Activated CD8-positive, alpha-beta memory T cell treated with anti-CD3 and anti-CD28 coated beads, Interleukin-2, amount 10 ng/mL, durations not matched to agents 7 days and 5 days (primary cell): ENCODE data around the gene GFOD1. TPM values are rescaled to one million over a fixed set of nuclear protein-coding genes. Genes with fewer than 3 reads are reported as not detected.

Source experiments
- ATAC-seq: fragments of 150-1000 bp; cut with Tn5 transposase; one replicate; pipeline ENCODE4 v1.10.0; 2021; ENCODE audit warnings: moderate library complexity
- CTCF ChIA-PET: fragments of 350-600 bp; sonication (Branson Sonifier 250); formaldehyde crosslinking; loops from one replicate; lab custom pipeline; 2021; ENCODE audit warnings: antibody characterized with exemption; lab: Charles Lee
- DNase-seq: peaks from one replicate; pipeline ENCODE4 v3.0.0-alpha.2; 2020
- H3K27ac Mint-ChIP-seq: one replicate; pipeline ENCODE4 v1.8.0; 2021; ENCODE audit warnings: mild to moderate bottlenecking, mixed read lengths
- H3K27me3 Mint-ChIP-seq: one replicate; pipeline ENCODE4 v1.8.0; 2021; ENCODE audit warnings: mixed read lengths
- H3K36me3 Mint-ChIP-seq: one replicate; pipeline ENCODE4 v1.8.0; 2021; ENCODE audit warnings: mild to moderate bottlenecking, mixed read lengths
- H3K4me1 Mint-ChIP-seq: one replicate; pipeline ENCODE4 v1.8.0; 2021; ENCODE audit warnings: mixed read lengths
- H3K4me3 Mint-ChIP-seq: one replicate; pipeline ENCODE4 v1.8.0; 2021; ENCODE audit warnings: mild to moderate bottlenecking, moderate library complexity, mixed read lengths
- H3K9me3 Mint-ChIP-seq: one replicate; pipeline ENCODE4 v1.8.0; 2022; ENCODE audit warnings: low read depth, mixed read lengths
- total RNA-seq, 2 experiments: library from RNA; stranded (reverse); gene quantifications; one replicate each; pipeline ENCODE4 v1.2.3, GENCODE V29; 2021

Gene GFOD1
- total RNA-seq, 2 experiments from 2014 or later = 10.6 to 11.6 TPM

DNA sequence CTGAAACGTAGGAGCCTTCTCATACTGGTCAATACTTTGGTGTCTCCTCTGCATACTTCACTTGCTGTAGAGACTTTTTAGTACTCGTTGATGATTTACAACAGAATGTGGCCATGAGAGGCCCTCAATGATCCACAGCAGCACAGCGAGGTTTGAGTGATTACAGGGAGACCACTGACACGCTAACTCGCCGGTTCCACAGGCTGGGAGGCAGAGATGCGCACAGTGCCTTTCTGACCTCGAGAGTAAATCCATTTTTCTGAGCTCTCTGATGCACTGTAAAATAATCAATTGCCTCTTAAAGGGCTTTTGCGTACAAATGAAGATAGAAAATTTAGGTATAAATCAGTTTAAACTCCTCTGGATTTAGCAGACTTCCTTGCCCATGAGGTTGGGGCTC, 102.9 kb downstream of the GFOD1 start:
- CTCF ChIA-PET = interaction anchor here (1.1 to 2.2 kb wide), 8 partner anchors 9 to 190 kb away, joined by 3 to 9 read pairs (median 4); partner anchors contain the start of gene SIRT5
- Mint-ChIP-seq H3K27me3 (no peaks in the 10 kb centered on the region), H3K4me3 (no peak overlapping the region), H3K4me1 (peaks cover 16% of the 10 kb centered on the region), H3K9me3 (peaks cover 2% of the 10 kb centered on the region), H3K27ac (no peak overlapping the region), H3K36me3 (peaks cover 9% of the 10 kb centered on the region)
- DNase-seq = no peak
- no peak for ATAC-seq

DNA sequence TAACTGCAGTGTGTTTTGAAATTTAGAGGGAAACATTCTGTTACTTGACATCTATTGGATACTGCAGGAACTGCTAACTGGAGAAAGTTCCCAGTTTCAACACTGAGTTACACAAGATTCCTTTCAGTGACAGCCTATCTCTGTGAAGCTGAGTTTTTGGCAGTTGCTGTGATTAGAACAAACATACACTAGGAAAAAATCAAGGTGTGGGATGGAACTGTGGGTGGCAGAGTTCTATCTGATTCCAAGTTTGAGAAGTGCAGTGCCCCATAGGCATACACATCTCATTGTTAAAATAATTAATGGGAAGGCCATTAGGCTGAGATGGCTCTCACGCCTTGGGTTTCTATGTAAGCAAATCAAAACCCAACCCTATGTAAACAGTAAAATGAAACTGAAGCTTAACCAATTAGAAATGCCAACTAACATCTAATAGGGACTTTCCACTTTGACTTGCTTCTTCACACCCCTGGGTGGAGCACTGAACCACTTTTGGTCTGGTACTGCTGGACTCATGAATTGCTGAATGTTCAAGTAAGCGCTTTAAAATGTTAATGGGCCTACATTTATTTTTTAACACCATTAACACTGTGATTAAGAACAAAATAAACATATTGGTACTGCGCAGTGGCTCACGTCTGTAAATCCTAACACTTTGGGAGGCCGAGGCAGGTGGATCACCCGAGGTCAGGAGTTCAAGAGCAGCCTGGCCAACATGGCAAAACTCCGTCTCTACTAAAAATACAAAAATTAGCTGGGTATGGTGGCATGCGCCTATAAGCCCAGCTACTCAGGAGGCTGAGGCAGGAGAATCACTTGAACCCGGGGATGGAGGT, 103.9 kb downstream of the GFOD1 start:
- Mint-ChIP-seq H3K4me3 (no peak overlapping the region), H3K9me3 (no peaks in the 10 kb centered on the region), H3K27me3 (no peaks in the 10 kb centered on the region), H3K4me1 (peaks cover 16% of the 10 kb centered on the region), H3K36me3 (peaks cover 5% of the 10 kb centered on the region), H3K27ac (peak overlapping the region; percentile 51)
- DNase-seq (peak; percentile 55), ATAC-seq (peak; percentile 93)
- CTCF ChIA-PET = interaction anchor here (0.6 to 2.2 kb wide), 10 partner anchors 8 to 191 kb away, joined by 3 to 9 read pairs (median 4); partner anchors contain the start of gene SIRT5

DNA sequence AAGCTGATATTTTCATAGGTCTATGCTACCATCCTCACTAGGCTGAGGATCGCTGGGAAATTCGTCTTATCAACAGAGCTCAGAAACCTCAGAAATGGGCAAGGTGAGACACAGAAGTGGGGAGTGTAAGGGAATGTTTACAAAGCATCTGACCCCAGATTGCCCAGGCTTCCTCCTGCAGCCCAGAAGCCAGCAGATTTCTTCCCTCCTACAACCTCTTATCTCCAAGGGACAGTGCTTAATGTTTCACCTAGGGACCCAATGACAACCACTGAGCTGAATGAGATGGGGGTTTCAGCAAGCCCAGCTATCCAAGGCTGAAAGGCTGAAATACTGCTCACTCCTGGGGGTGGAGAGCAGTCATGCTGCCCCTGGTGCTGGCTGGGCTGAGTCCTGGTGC, 106.6 kb downstream of the GFOD1 start:
- CTCF ChIA-PET = interaction anchor here (1.1 to 1.5 kb wide), 4 partner anchors 9 to 48 kb away, joined by 3 to 4 read pairs (median 3); no protein-coding TSS in a partner anchor
- Mint-ChIP-seq H3K4me3 (no peak overlapping the region), H3K27me3 (no peaks in the 10 kb centered on the region), H3K9me3 (no peaks in the 10 kb centered on the region), H3K4me1 (peaks cover 21% of the 10 kb centered on the region), H3K27ac (no peak overlapping the region), H3K36me3 (peaks cover 4% of the 10 kb centered on the region)
- DNase-seq (no peak), ATAC-seq (no peak)

DNA sequence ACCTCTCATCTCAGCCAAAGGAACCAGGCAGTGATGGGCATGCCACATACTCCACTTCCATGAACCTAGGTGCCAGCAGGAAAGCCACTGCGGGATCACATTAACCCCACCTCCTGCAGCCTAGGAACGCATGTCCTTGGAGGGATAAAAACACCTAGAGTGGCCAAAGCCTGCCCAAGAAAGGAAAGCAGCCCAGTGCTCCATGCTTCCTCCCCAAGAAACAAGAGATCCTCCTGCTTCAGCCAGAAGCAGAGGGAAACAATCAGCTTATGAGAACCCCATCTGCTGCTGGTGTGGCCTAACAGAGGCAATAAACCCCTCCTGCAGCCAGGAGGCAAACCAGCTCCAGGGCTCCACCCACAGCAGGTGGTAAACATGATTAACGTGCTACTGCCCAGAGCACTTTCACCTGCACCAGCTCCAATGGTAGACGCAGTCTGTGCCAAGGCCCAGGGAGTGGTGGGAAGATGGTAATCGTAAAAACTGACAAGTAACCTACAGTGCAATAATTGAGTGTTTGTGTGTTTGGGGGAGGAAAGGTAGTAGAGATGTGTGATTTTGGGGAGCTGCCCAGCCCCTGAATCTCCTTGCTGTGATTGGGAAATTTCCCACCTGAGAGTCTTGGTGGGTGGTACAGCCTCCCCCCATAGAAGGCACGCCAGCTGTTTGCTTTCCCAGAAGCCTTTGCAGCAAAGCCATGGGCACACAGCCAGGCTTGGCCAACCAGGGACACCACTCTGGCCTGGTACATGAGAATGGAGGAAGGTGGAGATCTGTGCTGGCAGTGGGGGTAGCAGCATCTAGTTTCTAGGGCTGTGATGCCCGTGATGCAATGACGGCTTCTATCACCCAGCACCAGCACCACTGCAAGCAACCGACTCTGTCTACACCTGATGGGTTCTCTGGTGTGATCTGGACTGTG, 108.5 kb downstream of the GFOD1 start:
- H3K4me3 Mint-ChIP-seq = no peak overlapping the region
- ATAC-seq (no peak), DNase-seq (no peak)
- H3K9me3 Mint-ChIP-seq = no peaks in the 10 kb centered on the region
- H3K4me1 Mint-ChIP-seq = peaks cover 29% of the 10 kb centered on the region
- H3K36me3 Mint-ChIP-seq = peaks cover 4% of the 10 kb centered on the region
- no peaks in the 10 kb centered on the region for H3K27me3 Mint-ChIP-seq
- CTCF ChIA-PET = interaction anchor here (0.5 kb wide), 1 partner anchor 610 kb away, joined by 3 read pairs; no protein-coding TSS in a partner anchor
- H3K27ac Mint-ChIP-seq = no peak overlapping the region

DNA sequence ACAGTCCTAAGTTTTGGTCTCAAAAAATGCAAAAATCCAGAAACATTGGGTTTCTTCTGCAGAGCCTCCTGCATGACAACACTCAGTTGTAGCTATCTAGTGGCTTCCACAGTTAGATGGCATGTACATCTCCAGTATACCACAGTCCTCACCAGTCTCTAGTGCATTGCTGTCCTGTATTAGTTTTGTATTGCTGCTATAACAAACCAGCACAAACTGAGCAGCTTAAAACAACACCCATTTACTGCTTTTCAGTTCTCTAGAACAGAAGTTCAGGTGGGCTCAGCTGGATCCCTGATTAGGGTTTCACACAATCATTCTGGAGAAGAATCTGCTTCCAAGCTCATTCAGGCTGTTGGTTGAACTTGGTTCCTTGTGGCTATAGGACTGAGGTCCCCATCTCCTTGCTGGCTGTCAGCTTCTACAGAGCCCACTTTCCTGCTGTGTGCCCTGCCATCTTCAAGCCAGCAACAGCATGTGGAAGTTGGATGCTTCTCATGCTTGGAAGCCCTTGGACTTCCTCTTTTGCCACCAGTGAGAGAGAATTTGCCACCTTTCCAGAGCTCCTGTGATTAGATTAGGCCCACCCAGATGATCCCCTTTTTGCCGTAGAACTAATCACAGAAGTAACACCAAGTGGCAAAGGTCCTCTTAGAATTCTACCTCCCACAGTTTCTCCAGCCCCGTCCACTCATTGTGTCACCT, 110.2 kb downstream of the GFOD1 start:
- no peak for ATAC-seq
- H3K4me1 Mint-ChIP-seq = peaks cover 21% of the 10 kb centered on the region
- peaks cover 4% of the 10 kb centered on the region for H3K36me3 Mint-ChIP-seq
- CTCF ChIA-PET = interaction anchor here (0.8 kb wide), 1 partner anchor 198 kb away, joined by 4 read pairs; the partner anchor contains the start of gene SIRT5
- DNase-seq = no peak
- H3K4me3 Mint-ChIP-seq = no peak overlapping the region
- H3K9me3 Mint-ChIP-seq = no peaks in the 10 kb centered on the region
- H3K27ac Mint-ChIP-seq = no peak overlapping the region
- H3K27me3 Mint-ChIP-seq = no peaks in the 10 kb centered on the region

DNA sequence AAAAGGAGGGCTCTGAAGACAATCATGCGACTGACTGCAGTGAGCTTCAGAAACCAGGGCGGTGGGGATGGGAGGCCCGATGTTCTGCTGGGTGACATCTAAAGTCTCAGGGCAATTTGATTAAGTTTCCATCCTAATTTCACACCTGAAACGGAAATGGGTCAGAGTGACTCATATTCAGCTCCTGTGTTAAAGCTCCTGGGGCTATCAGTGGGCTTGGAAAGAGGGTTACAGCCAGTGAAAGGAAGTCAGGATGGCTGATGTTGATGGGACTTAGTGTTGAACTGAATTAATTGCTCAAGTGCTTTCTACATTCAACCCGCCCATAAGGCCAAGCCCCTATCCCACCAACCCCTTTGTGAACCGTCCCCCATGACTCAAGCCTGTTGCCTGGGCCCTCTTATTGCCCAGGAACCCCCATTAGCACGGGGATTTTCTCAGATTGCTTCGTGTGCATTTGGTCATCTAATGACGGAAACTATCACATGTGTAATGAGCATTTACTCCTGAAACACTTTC, 112.0 kb downstream of the GFOD1 start:
- Mint-ChIP-seq H3K9me3 (no peaks in the 10 kb centered on the region), H3K36me3 (peaks cover 2% of the 10 kb centered on the region), H3K4me3 (no peak overlapping the region), H3K27me3 (no peaks in the 10 kb centered on the region), H3K4me1 (peaks cover 16% of the 10 kb centered on the region), H3K27ac (peak overlapping the region; percentile 41)
- ATAC-seq = peak; percentile 84
- DNase-seq = peak; percentile 68
- CTCF ChIA-PET = interaction anchor here (0.9 to 1.7 kb wide), 6 partner anchors 9 to 200 kb away, joined by 3 to 6 read pairs (median 4); partner anchors contain the start of gene SIRT5

DNA sequence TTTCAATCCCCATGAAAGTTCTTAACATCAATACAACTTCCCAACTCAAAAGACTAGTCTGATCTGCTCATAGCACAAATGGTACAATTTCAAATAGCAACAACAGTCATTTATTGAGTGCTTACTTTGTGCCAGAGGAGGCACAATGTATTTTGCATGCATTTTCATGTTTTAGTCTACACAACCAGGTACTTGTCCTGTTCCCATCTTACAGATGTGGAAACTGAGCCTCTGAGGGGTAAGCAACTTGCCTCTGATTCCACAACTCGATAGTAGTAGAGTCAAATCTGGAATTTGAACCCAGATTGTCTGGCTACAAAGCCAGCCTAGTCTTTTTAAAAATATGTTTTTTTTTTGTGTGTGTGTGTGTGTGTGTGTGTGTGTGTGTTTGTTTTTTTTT, 113.5 kb downstream of the GFOD1 start:
- Mint-ChIP-seq H3K4me3 (no peak overlapping the region), H3K9me3 (no peaks in the 10 kb centered on the region), H3K36me3 (peaks cover 2% of the 10 kb centered on the region), H3K27ac (no peak overlapping the region), H3K4me1 (peaks cover 16% of the 10 kb centered on the region), H3K27me3 (no peaks in the 10 kb centered on the region)
- CTCF ChIA-PET = interaction anchor here (1.7 kb wide), 1 partner anchor 201 kb away, joined by 5 read pairs; the partner anchor contains the start of gene SIRT5
- DNase-seq (no peak), ATAC-seq (no peak)

DNA sequence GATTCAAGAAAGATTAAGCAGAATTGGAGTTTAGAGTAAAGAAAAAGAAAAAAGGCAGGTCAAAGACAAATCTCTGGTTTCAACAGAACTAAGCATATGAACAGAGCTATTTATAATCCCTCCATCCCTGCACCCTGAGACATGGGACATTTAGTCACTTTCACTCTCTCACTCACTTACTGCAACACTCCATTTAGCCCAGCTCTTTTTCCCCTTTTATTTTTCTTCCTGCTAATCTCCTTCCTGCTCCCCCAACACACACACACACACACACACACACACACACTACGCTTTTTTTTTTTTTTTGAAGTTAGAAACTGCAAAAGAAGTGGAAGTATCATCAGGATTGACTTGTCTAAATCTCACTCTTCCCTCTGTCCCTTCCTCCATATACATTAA, 113.9 kb downstream of the GFOD1 start:
- DNase-seq (no peak), ATAC-seq (no peak)
- no peaks in the 10 kb centered on the region for H3K9me3 Mint-ChIP-seq
- H3K4me1 Mint-ChIP-seq = peaks cover 16% of the 10 kb centered on the region
- CTCF ChIA-PET = interaction anchor here (1.8 kb wide), 1 partner anchor 33 kb away, joined by 4 read pairs; no protein-coding TSS in a partner anchor
- H3K36me3 Mint-ChIP-seq = peaks cover 2% of the 10 kb centered on the region
- no peaks in the 10 kb centered on the region for H3K27me3 Mint-ChIP-seq
- H3K4me3 Mint-ChIP-seq = no peak overlapping the region
- H3K27ac Mint-ChIP-seq = no peak overlapping the region

DNA sequence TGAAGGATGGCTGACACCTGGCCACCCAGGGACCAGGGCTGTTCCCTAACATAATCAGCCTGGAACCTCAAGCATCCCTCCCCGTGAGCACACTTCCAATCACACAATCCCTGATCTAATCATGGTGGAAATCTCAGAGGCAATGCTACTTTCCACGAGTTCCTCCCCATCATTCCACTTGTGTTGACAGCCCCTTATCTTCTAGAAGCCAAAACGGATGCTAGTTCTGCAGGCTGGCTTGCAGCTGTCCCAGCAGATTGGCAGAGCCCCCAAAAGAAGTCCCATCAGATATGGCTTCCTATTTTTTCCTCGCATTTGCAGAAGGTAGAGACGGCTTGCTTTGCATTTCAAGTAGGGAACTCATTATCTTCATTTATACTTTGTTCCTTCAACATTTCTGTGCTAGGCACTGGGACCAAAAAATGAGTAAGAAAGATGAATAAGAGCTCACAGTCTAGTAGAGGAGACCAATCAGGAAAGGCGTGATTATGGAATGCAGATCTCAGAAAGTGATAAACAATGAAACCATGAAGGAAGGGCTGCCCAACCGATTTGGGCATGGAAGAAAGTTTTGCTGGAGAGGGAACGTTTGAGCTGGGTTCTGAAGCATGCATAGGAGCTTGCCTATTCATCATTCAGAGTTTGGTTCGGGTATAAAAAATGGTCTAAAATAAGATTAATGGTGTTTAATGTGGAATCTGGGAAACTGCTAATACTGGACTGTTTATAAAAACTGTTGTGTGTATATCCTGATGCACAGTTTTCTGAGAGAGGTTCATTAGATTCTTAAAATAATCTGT, 114.5 kb downstream of the GFOD1 start:
- ATAC-seq (no peak), DNase-seq (no peak)
- Mint-ChIP-seq H3K9me3 (no peaks in the 10 kb centered on the region), H3K4me3 (no peak overlapping the region), H3K36me3 (peaks cover 2% of the 10 kb centered on the region), H3K4me1 (peaks cover 16% of the 10 kb centered on the region), H3K27me3 (no peaks in the 10 kb centered on the region), H3K27ac (no peak overlapping the region)
- CTCF ChIA-PET = interaction anchor here (0.9 to 1.8 kb wide), 3 partner anchors 7 to 40 kb away, joined by 3 to 4 read pairs (median 3); no protein-coding TSS in a partner anchor

DNA sequence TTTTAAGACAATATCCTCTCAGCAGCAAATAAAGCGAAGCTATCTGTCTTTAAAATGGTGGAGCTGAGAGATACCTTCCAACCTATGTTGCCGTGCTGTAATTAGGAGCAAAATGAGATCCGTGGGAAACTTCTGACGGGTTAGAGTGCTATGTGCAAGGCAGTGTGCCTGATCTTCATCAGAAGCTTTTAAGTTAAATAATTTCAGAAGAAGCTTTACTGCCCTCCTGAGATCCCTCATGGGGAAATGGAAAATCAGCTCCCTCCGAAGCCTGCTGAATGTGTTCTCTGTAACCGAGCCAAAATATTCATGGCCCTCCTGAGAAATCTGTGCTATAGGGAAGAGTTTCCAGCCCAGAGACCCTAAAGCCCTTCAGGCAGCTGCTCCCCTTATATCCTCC, 115.3 kb downstream of the GFOD1 start:
- H3K4me3 Mint-ChIP-seq = no peak overlapping the region
- ATAC-seq (no peak), DNase-seq (no peak)
- no peaks in the 10 kb centered on the region for H3K9me3 Mint-ChIP-seq
- H3K27ac Mint-ChIP-seq = no peak overlapping the region
- H3K36me3 Mint-ChIP-seq = peaks cover 2% of the 10 kb centered on the region
- H3K27me3 Mint-ChIP-seq = peaks cover 3% of the 10 kb centered on the region
- CTCF ChIA-PET = interaction anchor here (0.9 to 1.8 kb wide), 3 partner anchors 8 to 39 kb away, joined by 3 to 4 read pairs (median 3); no protein-coding TSS in a partner anchor
- H3K4me1 Mint-ChIP-seq = peaks cover 16% of the 10 kb centered on the region

DNA sequence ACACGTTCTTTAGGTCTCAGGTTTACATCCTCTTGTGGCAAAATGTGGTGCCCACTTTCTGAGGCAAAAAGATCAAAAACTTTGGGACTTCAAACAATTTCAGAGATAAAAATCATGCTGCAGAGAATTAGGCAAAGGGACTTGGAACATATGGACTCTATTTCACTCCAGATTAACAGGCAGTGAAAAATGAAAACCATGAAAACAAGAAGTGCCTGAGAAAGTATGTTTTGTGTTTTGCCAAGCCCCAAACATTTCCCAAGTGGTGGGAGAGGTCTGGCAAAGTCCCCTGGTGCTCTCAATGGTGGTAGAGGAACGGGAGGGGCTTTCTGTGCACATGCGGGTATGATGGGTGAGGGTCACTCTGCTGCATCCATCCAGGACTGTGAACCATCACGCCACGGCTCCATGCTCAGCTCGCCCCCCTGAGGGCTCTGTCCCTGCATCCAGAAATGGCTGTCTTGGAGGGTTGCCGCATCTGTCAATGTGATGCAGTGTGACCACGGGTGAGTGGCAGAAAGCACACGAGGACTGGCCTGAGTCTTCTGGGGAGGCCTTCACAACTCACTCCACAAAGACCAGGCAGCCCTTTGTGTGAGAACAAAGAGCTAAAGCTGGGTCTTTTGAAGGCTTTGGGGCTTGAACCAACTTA, 115.9 kb downstream of the GFOD1 start:
- Mint-ChIP-seq H3K36me3 (no peaks in the 10 kb centered on the region), H3K4me1 (peaks cover 16% of the 10 kb centered on the region), H3K4me3 (no peak overlapping the region), H3K9me3 (no peaks in the 10 kb centered on the region), H3K27me3 (peaks cover 3% of the 10 kb centered on the region), H3K27ac (no peak overlapping the region)
- CTCF ChIA-PET = interaction anchor here (0.9 to 1.8 kb wide), 3 partner anchors 9 to 38 kb away, joined by 3 to 4 read pairs (median 3); no protein-coding TSS in a partner anchor
- DNase-seq (no peak), ATAC-seq (no peak)
